DMS153 treated with DMSO at 0.1 percent for 48 hours (cell line): Measurements from ENCODE around the gene AGXT.

Source experiments
- DNase-seq: peaks from one replicate; lab custom pipeline; 2025; ENCODE audit not compliant: unreplicated experiment; lab: John Stamatoyannopoulos, UW

AGXT gene

GRCh38 chr2:240925568-240926515 is 57.2 kb downstream of the AGXT start:
- no peak for DNase-seq

DNA sequence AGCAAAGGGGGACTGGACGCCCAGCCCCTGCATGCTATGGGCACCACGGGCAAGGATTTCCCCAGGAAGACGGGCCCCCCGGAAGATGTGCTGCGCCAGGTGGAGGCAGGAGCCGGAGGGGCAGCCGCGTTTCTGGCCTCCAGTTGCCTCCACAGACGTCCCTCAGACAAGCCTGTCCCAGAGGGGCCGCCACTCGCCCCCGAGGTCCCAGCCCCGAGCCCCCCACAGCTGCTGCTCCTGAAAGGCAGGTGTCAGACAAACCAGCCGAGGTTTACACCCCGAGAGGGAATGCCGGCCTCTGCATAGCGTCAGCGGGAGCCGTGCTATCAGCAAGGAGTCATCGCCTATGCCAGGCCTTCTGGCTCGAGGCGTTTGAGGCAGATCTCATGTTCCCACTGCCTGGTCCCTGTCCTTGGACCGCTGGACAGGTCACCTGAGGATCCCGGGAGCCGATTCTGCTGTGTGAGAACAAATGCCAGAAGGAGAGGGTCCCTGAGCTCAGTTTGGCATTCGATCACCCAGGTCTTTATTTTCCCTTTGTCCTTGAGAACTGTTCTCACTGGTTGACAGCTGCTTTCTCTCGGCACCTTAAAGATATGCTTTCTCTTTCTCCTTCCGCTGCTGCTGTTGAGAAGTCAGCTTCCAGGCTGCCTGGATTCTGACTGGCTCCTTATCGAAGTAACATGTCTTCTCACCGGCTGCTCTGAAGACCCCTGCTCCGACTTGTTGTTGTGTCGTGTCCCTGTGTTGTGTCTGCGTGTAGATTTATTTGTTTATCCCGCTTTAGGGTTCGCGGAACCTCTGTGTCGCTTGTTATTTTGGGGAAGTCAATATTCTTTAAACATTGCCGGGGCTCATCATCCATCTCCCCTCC is 58.1 kb downstream of the AGXT start:
- no peak for DNase-seq

DNA sequence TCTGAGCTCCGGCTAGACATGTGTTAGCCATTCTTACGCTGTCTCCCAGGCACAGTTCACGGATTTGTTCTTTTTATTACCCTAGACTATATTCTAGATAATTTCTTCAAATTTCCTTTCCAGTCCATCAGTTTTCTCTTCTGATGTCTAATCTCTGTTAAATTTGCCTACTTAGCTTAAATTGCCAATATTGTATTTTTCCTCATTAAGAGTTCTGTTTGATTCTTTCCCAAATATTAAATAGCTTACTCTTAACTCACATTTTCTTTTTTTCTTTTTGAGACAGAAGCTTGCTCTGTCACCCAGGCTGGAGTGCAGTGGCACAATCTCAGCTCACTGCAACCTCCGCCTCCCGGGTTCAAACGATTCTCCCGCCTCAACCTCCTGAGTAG is 58.8 kb downstream of the AGXT start:
- no peak for DNase-seq

DNA sequence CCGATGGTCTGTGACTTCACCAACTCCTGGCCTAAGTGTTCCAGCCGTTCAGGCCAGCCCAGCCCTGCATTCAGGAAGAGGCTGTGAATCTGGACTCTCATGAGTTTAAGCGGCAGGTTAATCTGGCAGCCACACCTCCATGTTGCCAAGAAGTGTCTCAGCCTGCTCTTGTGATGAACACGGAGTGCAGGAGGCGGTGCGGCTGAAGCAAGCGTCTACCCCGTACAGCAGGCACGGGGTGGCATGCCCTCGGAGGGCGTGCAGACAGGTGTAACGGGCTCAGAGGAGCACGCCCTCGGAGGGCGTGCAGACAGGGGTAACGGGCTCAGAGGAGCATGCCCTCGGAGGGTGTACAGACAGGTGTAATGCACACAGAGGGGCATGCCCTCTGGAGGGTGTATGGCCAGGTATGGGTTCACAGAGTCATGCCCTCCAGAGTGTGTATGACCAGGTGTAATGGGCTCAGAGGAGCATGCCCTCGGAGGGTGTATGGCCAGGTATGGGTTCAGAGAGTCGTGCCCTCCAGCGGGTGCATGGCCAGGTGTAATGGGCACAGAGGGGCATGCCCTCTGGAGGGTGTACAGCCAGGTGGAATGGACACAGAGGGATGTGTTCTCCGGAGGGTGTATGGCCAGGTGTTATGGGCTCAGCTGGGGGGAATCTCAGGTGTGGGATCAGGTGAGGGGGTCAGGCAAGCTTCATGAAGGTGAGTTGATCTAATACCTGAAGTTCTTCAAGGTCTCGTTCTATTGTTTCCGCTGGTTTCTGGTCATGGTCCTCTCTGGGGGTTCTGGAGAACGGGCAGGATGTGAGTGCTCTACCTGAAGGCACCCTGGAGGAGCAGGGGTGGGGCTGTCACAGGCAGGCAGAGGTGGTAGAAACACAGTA is 60.1 kb downstream of the AGXT start:
- no peak for DNase-seq

DNA sequence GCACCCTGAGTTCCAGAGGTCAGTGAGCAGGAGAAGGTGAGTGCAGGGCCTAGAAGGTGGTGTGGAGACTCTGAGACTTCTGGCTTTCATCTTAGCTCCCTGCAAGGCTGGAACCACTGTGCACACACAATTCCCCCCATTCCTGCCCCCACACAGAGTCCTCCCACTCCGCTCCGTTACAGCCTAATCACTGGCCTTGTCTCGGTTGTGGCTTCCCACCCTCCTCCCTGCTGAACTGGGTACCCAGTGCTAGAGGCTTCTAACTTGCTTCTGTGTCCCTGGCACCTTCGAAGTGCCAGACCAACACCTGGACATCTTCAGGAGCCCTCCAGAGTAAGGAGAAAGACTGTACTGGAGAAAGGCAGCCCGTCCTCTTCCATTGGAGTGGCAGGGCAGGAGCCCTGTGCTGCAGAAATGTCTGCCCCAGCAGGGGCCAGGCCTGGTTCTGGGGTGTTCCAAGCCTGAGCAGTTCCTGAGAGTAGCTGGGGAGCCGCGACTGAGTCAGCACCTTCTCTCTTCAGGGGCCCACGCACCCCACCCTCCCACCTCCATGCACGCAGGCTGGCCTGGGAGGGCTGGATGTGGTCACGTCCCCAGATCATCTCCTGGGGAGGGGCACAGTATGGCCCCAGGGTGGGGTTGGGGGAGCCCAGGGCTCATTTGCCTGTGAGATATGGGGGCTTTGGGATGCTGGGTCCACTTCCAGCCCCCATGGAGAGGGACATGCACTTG is 60.9 kb downstream of the AGXT start:
- no peak for DNase-seq
